ENCODE measurements around the gene ATXN1L. TPM values are rescaled to one million over a fixed set of nuclear protein-coding genes. Genes with fewer than 3 reads are reported as not detected.

ATXN1L gene
- polyA plus RNA-seq, 1 of the 3 experiments (the other 2 are of a cell fraction): 8.0 TPM

GRCh38 chr16:71845639-71846430 is at the start of gene ATXN1L (continued):
- TF ChIP-seq, protein P1, sequence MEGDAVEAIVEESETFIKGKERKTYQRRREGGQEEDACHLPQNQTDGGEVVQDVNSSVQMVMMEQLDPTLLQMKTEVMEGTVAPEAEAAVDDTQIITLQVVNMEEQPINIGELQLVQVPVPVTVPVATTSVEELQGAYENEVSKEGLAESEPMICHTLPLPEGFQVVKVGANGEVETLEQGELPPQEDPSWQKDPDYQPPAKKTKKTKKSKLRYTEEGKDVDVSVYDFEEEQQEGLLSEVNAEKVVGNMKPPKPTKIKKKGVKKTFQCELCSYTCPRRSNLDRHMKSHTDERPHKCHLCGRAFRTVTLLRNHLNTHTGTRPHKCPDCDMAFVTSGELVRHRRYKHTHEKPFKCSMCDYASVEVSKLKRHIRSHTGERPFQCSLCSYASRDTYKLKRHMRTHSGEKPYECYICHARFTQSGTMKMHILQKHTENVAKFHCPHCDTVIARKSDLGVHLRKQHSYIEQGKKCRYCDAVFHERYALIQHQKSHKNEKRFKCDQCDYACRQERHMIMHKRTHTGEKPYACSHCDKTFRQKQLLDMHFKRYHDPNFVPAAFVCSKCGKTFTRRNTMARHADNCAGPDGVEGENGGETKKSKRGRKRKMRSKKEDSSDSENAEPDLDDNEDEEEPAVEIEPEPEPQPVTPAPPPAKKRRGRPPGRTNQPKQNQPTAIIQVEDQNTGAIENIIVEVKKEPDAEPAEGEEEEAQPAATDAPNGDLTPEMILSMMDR (IDR thresholded peaks at IDR 0.05): no peak
- TF ChIP-seq EP300 (IDR thresholded peaks at IDR 0.05; ENCODE audit: borderline replicate concordance in 1 of 2, low read depth in 1 of 2, low read length in 1 of 2): no peak
- TF ChIP-seq, protein P2, sequence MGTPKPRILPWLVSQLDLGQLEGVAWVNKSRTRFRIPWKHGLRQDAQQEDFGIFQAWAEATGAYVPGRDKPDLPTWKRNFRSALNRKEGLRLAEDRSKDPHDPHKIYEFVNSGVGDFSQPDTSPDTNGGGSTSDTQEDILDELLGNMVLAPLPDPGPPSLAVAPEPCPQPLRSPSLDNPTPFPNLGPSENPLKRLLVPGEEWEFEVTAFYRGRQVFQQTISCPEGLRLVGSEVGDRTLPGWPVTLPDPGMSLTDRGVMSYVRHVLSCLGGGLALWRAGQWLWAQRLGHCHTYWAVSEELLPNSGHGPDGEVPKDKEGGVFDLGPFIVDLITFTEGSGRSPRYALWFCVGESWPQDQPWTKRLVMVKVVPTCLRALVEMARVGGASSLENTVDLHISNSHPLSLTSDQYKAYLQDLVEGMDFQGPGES (IDR thresholded peaks at IDR 0.05; ENCODE audit: low read depth, low read length): no peak
- TF ChIP-seq NRF1 (IDR thresholded peaks at IDR 0.05; ENCODE audit: low read depth, low read length): no peak
- peak; percentile 71 for TF ChIP-seq MXI1 (IDR thresholded peaks at IDR 0.05; ENCODE audit: low read depth, low read length)
- no peak for TF ChIP-seq TEAD4 (IDR thresholded peaks at IDR 0.05; ENCODE audit: borderline replicate concordance, insufficient read depth)
- TF ChIP-seq RAD21 (IDR thresholded peaks at IDR 0.05; ENCODE audit: low read length): no peak
- TF ChIP-seq USF1 (IDR thresholded peaks at IDR 0.05; ENCODE audit: borderline replicate concordance, low read depth): peak; percentile 83
- no peak for TF ChIP-seq FOXJ3 (CRISPR knock-in tag; IDR thresholded peaks at IDR 0.05)
- TF ChIP-seq FOXM1 (IDR thresholded peaks at IDR 0.05; ENCODE audit: low read depth): no peak
- no peak for TF ChIP-seq EZH2phosphoT487 (IDR thresholded peaks at IDR 0.05; ENCODE audit: borderline replicate concordance, low read depth)
- peak; percentile 50; the same call in 1 of the 2 replicates for TF ChIP-seq RXRA (IDR thresholded peaks at IDR 0.05; ENCODE audit: borderline replicate concordance, low read depth)
- no peak for TF ChIP-seq FOSL2 (IDR thresholded peaks at IDR 0.05; ENCODE audit: borderline replicate concordance, low read depth)
- TF ChIP-seq YY1 (IDR thresholded peaks at IDR 0.05; ENCODE audit: low read depth): peak; percentile 68; the same call in 1 of the 2 replicates

DNA sequence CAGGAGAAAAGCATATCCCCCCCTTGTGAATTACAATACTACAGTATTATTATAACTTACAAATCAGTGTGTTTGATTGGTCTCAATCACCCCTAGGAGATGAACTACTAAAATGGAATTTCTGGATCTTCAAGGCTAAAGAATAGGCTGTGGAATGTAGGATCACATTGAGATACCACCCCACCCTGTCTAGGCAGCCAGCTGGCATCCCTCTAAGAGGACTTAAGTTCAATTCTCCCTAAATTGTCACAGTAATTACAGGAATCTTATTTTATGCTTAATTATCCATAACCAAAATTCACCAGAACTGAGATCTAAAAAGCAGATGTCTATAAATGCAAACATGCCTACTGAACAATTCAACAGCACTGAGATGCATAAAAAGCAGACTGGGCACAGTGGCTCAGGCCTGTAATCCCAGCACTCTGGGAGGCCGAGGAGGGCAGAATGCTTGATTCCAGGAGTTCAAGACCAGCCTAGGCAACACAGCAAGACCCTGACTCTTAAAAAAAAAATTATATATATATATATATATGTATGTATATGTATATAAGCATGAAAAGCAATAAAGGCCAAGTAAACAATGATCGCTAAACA is 49.2 kb upstream of the ATXN1L start:
- no peak for DNase-seq
- CTCF ChIA-PET: no interaction called here
- no peak overlapping the region for H2AFZ ChIP-seq (ENCODE audit: low read depth)
- no peak overlapping the region for H3K9ac ChIP-seq
- H3K36me3 ChIP-seq (replicated peaks in 1 of 2; ENCODE audit: control insufficient read depth in 1 of 2, insufficient read depth in 2 of 2, low read length in 1 of 2): peaks cover 0 to 40% of the 10 kb centered on the region in 2 experiments
- no peaks in the 10 kb centered on the region; a peak in 1 of 4 replicates for H3K4me1 ChIP-seq (ENCODE audit: control insufficient read depth in 1 of 2, insufficient read depth in 2 of 2, low read depth in 1 of 2, low read length in 1 of 2)
- H3K9me2 ChIP-seq: no peaks in the 10 kb centered on the region
- H3K27ac ChIP-seq (ENCODE audit: low read depth in 2 of 2, low read length in 1 of 2): no peak overlapping the region
- no peak overlapping the region for H3K4me2 ChIP-seq
- peaks cover 100% of the 10 kb centered on the region for H3K79me2 ChIP-seq (ENCODE audit: insufficient read depth)
- no peaks in the 10 kb centered on the region for H3K9me3 ChIP-seq
- peaks cover 67% of the 10 kb centered on the region for H4K20me1 ChIP-seq (ENCODE audit: insufficient read depth)
- peaks cover 22% of the 10 kb centered on the region for H3F3A ChIP-seq (replicated peaks; ENCODE audit: insufficient read depth)
- POLR2A ChIA-PET: no interaction called here
- no peaks in the 10 kb centered on the region for H3K27me3 ChIP-seq (ENCODE audit: insufficient read depth)
- WGBS (ENCODE audit: low lambda C conversion rate): 99% methylated on average over 2 of the region's 2 CpGs
- no peak overlapping the region for H3K4me3 ChIP-seq (ENCODE audit: low read depth in 2 of 2, low read length in 1 of 2)
- no peak for TF ChIP-seq RXRA (IDR thresholded peaks at IDR 0.05; ENCODE audit: borderline replicate concordance, low read depth)
- no peak for TF ChIP-seq GABPA (IDR thresholded peaks at IDR 0.05; ENCODE audit: low read depth)
- TF ChIP-seq SIN3A (IDR thresholded peaks at IDR 0.05; ENCODE audit: borderline replicate concordance, low read depth, low read length): no peak
- no peak for TF ChIP-seq TAF1 (IDR thresholded peaks at IDR 0.05; ENCODE audit: borderline replicate concordance, low read depth, low read length)
- TF ChIP-seq, protein P2 (IDR thresholded peaks at IDR 0.05; ENCODE audit: low read depth, low read length): no peak
- no peak for TF ChIP-seq TEAD4 (IDR thresholded peaks at IDR 0.05; ENCODE audit: borderline replicate concordance, insufficient read depth)
- TF ChIP-seq, protein P3, sequence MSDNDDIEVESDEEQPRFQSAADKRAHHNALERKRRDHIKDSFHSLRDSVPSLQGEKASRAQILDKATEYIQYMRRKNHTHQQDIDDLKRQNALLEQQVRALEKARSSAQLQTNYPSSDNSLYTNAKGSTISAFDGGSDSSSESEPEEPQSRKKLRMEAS (IDR thresholded peaks at IDR 0.05; ENCODE audit: low read depth): no peak
- no peak for TF ChIP-seq NRF1 (IDR thresholded peaks at IDR 0.05; ENCODE audit: low read depth, low read length)
- no peak for TF ChIP-seq FOSL2 (IDR thresholded peaks at IDR 0.05; ENCODE audit: borderline replicate concordance, low read depth)
- no peak for TF ChIP-seq ZBTB33 (IDR thresholded peaks at IDR 0.05; ENCODE audit: borderline replicate concordance, low read depth)
- TF ChIP-seq YY1 (IDR thresholded peaks at IDR 0.05; ENCODE audit: low read depth): no peak
- TF ChIP-seq NFIC (IDR thresholded peaks at IDR 0.05; ENCODE audit: borderline replicate concordance): no peak
- TF ChIP-seq ELF1 (IDR thresholded peaks at IDR 0.05): no peak
- no peak for TF ChIP-seq GATA2 (CRISPR knock-in tag; IDR thresholded peaks at IDR 0.05)

All from SK-N-SH (cell line).